CD4-positive, alpha-beta T cell (primary cell): Measurements from ENCODE around the gene SEMA3D. TPM values are rescaled to one million over a fixed set of nuclear protein-coding genes. Genes with fewer than 3 reads are reported as not detected.
A peak's percentile ranks its signal among the peaks of the same experiment; 100 is the strongest.

Experiments
- ATAC-seq: fragments of 200-7000 bp; cut with Tn5 transposase; one replicate; pipeline ENCODE4 v1.10.0; 2022; ENCODE audit warnings: mild to moderate bottlenecking; ENCODE audit not compliant: poor library complexity
- CTCF ChIA-PET: fragments of 350-600 bp; sonication (Branson Sonifier 250); formaldehyde crosslinking; loops from one replicate; lab custom pipeline; 2021; ENCODE audit warnings: antibody characterized with exemption, inconsistent platforms; lab: Charles Lee
- POLR2A ChIA-PET: fragments of 350-600 bp; sonication (Branson Sonifier 250); formaldehyde crosslinking; loops from one replicate; lab custom pipeline; 2021; ENCODE audit warnings: antibody characterized with exemption, inconsistent platforms; lab: Charles Lee
- DNase-seq, 14 experiments: peaks; one replicate each; pipeline ENCODE4 v3.0.0-alpha.2; 2013 to 2020; ENCODE audit warnings: mixed read lengths in 2 of 14
- H3K27ac ChIP-seq, 2 donors: one replicate each; pipeline versions ENCODE4 v1.5.1 to v1.7.0; 2013; ENCODE audit warnings: low read length in 2 of 2, low read depth in 1 of 2, mild to moderate bottlenecking in 1 of 2
- H3K27me3 ChIP-seq, 2 experiments: 1 replicate in 1 of 2; 2 replicates in 1 of 2; pipeline versions ENCODE4 v1.6.1 to v1.7.0; 2013; ENCODE audit warnings: low read length in 2 of 2, control low read depth in 1 of 2, mild to moderate bottlenecking in 1 of 2, moderate library complexity in 1 of 2; ENCODE audit not compliant: insufficient read depth in 2 of 2, control insufficient read depth in 1 of 2
- H3K36me3 ChIP-seq: one replicate; pipeline ENCODE4 v1.6.1; 2013; ENCODE audit warnings: low read length, control low read depth; ENCODE audit not compliant: insufficient read depth
- H3K4me1 ChIP-seq: one replicate; pipeline ENCODE4 v1.6.1; 2013; ENCODE audit warnings: low read length, control low read depth; ENCODE audit not compliant: insufficient read depth
- H3K4me3 ChIP-seq: one replicate; pipeline ENCODE4 v1.5.1; 2013; ENCODE audit warnings: mild to moderate bottlenecking, low read length, moderate library complexity
- H3K9me3 ChIP-seq, 2 experiments: 1 replicate in 1 of 2; 2 replicates in 1 of 2; pipeline versions ENCODE4 v1.6.1 to v1.7.0; 2013; ENCODE audit warnings: low read length in 2 of 2, mild to moderate bottlenecking in 2 of 2, control low read depth in 1 of 2, moderate library complexity in 1 of 2; ENCODE audit not compliant: control insufficient read depth in 1 of 2, insufficient read depth in 1 of 2
- H3K27ac Mint-ChIP-seq: one replicate; pipeline ENCODE4 v1.8.0; 2020; ENCODE audit warnings: mixed read lengths
- H3K27me3 Mint-ChIP-seq: one replicate; pipeline ENCODE4 v1.8.0; 2021; ENCODE audit warnings: mixed read lengths
- H3K36me3 Mint-ChIP-seq: one replicate; pipeline ENCODE4 v1.8.0; 2021; ENCODE audit warnings: low read depth, mixed read lengths
- H3K4me1 Mint-ChIP-seq: one replicate; pipeline ENCODE4 v1.8.0; 2021; ENCODE audit warnings: low read depth, mixed read lengths
- H3K4me3 Mint-ChIP-seq: one replicate; pipeline ENCODE4 v1.8.0; 2020; ENCODE audit warnings: mild to moderate bottlenecking, mixed read lengths
- H3K9me3 Mint-ChIP-seq: one replicate; pipeline ENCODE4 v1.8.0; 2020; ENCODE audit warnings: mixed read lengths
- CTCF ChIP-seq: fragments of 200-600 bp; IDR thresholded peaks from one replicate; pipeline ENCODE4 v1.8.0; 2022; ENCODE audit warnings: antibody characterized with exemption, mild to moderate bottlenecking
- intact Hi-C, 2 experiments: fragments of 100-400 bp; cut with DNase I in 1 of 2; cut with micrococcal nuclease in 1 of 2; formaldehyde crosslinking; loops; one replicate each; pipeline versions ENCODE4 v1.15.1 to v1.9.0; 2023 to 2025; cut with DNase I, micrococcal nuclease
- total RNA-seq, 174 experiments: library from RNA in 2 of 174; stranded (reverse) in 2 of 174; gene quantifications; one replicate each; pipeline ENCODE4 v1.2.3 and lab custom pipeline; 2021 to 2026

Gene SEMA3D
- total RNA-seq, 2 experiments from 2014 or later: not detected

GRCh38 chr7:85052056-85052737 is 134.7 kb downstream of the SEMA3D start:
- Histone ChIP-seq H3K27me3 (no peaks in the 10 kb centered on the region), H3K27ac (no peak overlapping the region), H3K4me3 (no peak overlapping the region), H3K4me1 (no peaks in the 10 kb centered on the region), H3K9me3 (no peaks in the 10 kb centered on the region), H3K36me3 (no peaks in the 10 kb centered on the region)
- Mint-ChIP-seq H3K27me3 (no peaks in the 10 kb centered on the region), H3K4me3 (no peak overlapping the region), H3K36me3 (no peaks in the 10 kb centered on the region), H3K9me3 (no peaks in the 10 kb centered on the region), H3K27ac (no peak overlapping the region), H3K4me1 (no peaks in the 10 kb centered on the region)
- ChIA-PET CTCF (no interaction called here), POLR2A (no interaction called here)
- DNase-seq: no peak
- no peak for TF ChIP-seq CTCF
- ATAC-seq: no peak
- intact Hi-C loops: no loop called here

- Mint-ChIP-seq H3K4me1 (no peaks in the 10 kb centered on the region), H3K36me3 (no peaks in the 10 kb centered on the region), H3K4me3 (no peak overlapping the region), H3K27me3 (no peaks in the 10 kb centered on the region), H3K9me3 (no peaks in the 10 kb centered on the region), H3K27ac (no peak overlapping the region)
- POLR2A ChIA-PET: no interaction called here
- TF ChIP-seq CTCF: no peak
- no peak for DNase-seq
- CTCF ChIA-PET: no interaction called here
- no peak overlapping the region for H3K27ac ChIP-seq
- no peak overlapping the region for H3K4me3 ChIP-seq
- no peak for ATAC-seq
- intact Hi-C loops: no loop called here
- no peaks in the 10 kb centered on the region for H3K27me3 ChIP-seq
- H3K36me3 ChIP-seq: no peaks in the 10 kb centered on the region
- H3K9me3 ChIP-seq: no peaks in the 10 kb centered on the region
- H3K4me1 ChIP-seq: no peaks in the 10 kb centered on the region
These were observed 140.3 kb downstream of the SEMA3D start for GRCh38 chr7:85046534-85046933.

- POLR2A ChIA-PET: no interaction called here
- Histone ChIP-seq H3K4me1 (no peaks in the 10 kb centered on the region), H3K9me3 (no peaks in the 10 kb centered on the region), H3K4me3 (no peak overlapping the region), H3K27me3 (no peaks in the 10 kb centered on the region), H3K27ac (no peak overlapping the region), H3K36me3 (no peaks in the 10 kb centered on the region)
- DNase-seq: peak in 2 of 14 experiments; percentile 2 to 3
- intact Hi-C loops: no loop called here
- Mint-ChIP-seq H3K4me3 (no peak overlapping the region), H3K27ac (no peak overlapping the region), H3K9me3 (no peaks in the 10 kb centered on the region), H3K36me3 (no peaks in the 10 kb centered on the region), H3K27me3 (no peaks in the 10 kb centered on the region), H3K4me1 (no peaks in the 10 kb centered on the region)
- CTCF ChIA-PET: no interaction called here
- TF ChIP-seq CTCF: no peak
- ATAC-seq: no peak
These were observed 145.1 kb downstream of the SEMA3D start for GRCh38 chr7:85041605-85042216.
